ENCODE data around the gene PHYHD1.

- TF ChIP-seq CTCF (IDR thresholded peaks at IDR 0.05) (no peak), POLR2A (IDR thresholded peaks at IDR 0.05) (no peak), EP300 (IDR thresholded peaks at IDR 0.05) (no peak)
These were observed 14.8 kb upstream of the PHYHD1 start for GRCh38 chr9:128905964-128906363.

All from tibial nerve (tissue), 4 donors.